Limb (tissue), 2 donors: Measurements from ENCODE around the gene CHD5.

ENCODE experiments used
- DNase-seq, 2 donors: peaks; one replicate each; pipeline ENCODE4 v3.0.0-alpha.2; 2016; ENCODE audit errors: extremely low spot score in 2 of 2

The CHD5 gene

DNA sequence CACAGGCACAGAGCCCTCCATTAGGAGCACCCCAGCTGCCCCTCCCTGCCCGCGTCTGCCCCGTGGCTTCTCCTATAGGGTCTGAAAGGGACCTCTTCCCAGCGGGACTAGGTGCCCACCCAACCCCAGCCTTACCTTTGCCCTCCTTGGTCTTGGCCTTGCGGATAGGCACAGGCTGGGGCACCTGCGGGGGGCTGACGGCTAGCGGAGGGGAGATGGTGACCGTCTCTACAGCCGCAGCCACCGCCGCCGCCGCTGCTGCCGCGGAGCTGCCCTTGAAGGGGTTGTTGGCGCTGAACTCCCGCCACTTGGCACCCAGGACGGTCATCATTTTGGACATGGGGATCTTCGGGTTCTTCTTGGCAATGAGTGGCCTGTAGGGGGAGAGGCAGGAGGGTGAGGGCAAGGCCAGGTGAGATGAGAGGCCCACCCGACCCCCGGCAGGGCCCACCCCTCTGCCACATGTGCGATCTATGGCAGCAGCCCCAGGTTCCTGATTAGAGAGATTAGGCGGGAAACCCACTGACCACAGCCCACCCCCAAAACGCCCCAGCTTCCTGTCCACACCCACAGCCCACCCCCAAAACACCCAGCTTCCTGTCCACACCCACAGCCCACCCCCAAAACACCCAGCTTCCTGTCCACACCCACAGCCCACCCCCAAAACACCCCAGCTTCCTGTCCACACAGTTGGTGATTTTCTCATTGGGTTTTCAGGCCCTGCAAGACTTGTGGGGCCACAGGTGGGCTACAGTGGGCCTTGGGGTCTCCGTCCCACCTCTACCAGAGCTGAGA, 25.4 kb downstream of the CHD5 start:
- no peak for DNase-seq

DNA sequence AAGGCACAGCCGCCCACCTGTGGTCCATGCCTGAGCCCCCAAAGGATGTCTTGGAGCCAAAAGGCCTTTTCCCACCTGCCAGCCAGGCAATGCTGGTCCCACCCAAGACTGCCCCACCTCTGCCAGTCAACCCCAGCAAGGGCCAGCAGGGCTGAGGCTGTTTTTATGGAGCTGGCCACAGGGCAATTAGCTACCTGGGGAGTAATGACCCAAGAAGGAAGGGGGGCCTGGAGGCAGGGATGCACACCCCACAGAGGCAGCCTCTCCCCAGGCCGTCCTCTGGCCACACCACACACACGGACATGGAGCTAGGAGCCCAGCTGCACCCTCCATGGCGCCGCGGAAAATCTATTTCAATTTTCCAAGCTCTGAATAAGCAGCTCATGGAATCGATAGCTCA, 27.2 kb downstream of the CHD5 start:
- DNase-seq, result no peak

DNA sequence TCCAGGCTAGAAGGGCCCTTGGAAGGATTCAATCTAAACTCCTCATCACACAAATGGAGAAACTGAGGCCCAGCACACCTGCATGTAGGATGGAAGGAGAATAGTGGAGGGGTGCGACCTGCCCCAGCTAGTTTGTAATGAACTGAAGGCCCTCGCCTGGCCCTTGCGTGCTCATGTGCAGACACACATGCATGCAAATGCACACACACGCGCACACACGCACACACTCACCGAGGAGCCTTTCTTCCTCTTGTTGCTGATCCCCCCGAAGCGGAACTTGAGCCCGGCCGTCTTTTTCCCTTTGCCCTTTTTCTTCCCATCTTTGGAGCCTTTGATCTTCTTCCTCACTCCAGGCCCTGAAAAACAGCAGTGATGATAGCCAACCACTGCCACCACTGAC, 27.9 kb downstream of the CHD5 start:
- no peak for DNase-seq

DNA sequence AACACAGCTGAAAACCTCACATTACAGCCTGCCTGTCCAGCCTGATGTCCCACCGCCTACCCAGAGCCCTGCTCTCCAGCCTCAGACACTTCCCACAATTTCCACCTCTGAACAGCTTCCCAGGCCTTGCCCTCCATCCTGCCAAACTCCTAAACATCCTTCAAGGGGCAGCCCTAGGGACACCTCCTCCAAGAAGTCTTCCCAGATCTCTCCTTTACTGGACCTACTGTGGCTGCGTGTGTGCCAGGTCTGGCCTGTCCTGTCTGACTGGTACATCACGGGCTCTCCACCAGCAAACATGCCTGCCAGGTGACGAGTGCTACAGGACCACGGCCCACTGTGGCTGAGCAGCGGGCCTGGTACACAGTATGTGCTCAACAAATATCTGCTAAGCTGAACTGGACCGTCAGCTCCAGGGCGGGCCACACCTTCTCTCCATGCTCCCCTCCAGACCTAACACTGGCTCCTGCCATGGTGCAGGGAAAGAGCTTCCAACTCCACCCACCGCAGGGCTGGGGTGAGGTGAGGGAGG, 28.8 kb downstream of the CHD5 start:
- no peak for DNase-seq

DNA sequence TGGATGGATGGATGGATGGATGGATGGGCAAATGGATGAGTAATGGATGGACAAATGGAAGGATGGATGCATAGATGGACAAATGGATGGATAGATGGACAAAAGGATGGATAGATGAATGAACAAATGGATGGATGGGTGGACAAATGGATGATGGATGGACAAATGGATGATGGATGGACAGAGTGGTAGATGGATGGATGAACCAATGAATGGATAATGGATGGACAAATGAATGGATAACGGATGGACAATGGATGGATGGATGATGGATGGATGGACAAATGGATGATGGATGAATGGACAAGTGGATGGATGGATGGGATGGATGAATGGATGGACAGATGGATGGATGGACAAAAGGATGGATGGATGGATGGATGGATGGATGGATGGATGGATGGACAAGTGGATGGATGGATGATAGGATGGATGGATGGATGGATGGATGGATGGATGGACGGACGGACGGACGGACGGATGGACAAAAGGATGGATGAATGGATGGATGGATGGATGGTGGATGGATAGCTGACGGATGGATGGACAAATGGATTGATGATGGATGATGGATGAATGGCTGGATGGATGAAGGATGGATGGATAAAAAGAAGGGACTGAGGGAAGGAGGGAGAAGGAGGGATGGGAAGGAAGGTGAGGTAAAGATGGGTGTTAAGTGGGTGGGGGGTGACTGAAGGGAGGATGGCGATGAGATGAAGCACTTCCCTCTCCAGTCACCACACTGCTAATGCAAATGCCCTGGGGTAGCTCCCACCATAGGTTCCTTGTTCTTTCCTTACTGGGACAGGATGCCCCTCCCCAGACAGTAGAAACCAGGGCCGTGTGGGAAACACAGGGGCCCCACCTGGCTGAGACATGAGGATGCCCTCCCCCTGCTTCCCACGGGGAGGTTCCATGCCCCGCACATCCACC, 29.8 kb downstream of the CHD5 start:
- DNase-seq, result no peak

DNA sequence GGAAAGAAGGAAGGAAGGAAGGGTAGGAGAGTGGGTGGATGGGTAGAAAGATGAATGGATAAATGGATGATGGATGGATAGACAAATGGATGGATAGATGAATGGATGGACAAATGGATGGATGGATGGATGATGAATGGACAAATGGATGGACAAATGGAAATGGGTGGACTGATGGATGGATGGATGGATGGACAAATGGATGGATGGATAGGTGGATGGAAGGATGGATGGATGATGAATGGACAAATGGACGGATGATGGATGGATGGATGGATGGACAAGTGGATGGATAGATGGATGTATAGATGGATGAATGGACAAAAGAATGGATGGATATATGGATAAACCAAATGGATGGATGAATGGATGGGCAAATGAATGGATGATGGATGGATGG, 30.5 kb downstream of the CHD5 start:
- no peak for DNase-seq

DNA sequence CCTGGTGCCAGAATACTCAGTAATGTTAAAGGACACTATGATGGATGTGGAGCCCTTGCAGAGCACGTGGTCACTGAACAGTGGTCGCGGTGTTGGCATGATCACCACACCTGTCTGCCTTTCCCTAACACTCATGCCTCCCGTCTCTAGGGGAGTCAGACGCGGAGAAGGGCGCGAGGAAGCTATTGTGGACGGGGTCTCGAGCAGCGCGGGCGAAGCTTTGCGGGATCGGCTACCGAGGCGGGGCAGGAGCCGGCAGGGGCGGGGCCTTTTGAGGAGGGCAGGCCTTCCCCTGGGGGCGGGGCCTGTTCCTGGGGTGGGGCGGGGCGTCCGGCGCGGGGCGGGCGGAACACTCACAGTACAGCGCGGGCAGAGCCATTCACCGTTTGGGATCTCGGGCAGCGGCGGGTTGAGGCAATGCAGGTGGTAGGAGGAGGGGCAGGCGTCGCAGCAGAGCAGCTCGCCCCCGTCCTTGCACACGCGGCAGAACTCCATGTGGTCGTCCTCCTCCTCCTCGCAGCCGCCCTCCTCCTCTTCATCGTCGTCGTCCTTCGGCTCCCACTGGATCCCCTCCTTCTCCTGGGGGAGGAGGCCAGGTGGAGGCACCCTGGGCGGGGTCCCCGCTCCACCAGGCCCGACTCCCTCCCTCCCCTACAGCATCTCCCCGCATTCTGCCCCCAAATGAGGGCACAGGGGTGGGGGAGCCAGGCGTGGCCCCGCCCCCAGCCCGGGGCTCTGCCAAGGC, 31.5 kb downstream of the CHD5 start:
- DNase-seq, result peak in 1 of 2 donors; percentile 78

DNA sequence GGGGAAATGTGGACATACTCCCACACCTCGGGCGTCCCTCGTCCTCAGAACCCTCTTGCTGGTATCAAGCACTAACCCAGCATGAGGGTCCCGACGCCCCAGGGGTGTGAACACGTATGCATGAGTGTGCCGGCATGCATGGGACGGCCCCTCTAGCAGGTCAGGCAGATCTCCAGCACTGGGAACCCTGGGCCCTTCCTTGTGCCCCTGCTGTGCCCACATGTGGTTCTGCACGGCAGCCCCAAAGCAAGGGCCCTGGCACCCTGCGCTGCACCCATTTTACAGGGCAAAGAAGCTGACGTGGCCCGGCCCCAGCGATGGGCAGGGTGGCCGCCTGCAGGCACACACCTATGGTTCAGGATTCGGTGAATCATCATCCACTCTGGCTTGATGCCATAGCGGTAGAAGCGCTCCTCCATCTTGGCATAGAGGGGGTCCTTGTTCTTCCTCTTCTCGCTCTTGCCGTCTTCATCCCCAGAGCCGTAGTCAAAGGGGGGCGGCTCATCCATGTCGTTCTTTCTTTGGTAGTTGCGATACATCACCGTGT, 34.2 kb downstream of the CHD5 start:
- DNase-seq, result no peak

DNA sequence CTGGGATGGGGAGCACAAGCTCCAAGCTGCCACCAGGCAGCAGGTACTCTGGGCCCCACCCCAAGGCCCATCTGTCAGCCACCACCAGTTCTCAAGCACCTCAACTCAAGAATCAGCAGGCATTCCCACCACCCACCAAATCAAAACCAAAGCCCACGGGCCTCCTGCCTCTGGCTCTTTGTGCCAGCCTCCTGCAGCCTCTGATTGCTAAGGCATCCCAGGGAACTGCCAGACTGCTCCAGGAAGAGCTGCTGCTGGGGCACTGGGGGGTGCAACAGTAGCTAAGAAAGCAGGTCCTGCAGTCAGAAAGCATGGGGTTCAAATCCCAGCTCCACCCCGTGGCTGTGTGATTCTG, 34.7 kb downstream of the CHD5 start:
- no peak for DNase-seq

DNA sequence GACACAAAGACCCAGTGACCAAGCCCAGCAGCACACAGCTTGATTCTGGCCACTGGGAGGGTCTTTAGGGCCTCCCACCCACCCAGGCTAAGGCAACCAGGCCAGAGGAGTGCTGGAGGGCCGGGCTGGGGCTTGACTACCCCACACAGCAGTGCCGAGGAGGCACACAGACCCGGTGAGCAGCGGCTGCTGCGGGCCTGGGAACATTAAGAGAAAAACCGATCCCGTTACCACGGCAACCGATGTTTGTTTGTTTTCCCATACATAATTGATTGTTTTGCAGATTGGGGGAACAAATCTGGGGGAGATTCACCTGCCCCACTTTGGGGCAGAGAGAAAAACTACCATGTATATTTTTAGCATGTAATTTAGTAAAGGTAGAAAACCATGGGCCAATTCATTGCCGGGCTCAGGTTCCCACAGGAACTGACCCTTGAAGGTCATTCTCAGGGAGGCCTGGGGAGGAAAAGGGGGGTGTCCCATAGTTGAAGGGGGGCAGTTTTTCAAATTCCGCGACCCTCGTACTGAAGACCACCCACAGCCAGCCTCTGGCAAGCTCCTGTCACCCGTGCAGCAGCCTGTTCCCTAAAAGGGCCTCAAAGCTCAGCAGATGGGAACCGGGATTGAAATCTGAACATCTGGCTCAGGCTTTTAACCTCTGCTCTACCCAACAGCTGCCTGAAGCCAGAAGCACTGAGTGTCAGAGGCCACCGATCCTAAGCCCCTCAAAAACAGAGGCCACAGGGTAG, 35.3 kb downstream of the CHD5 start:
- DNase-seq, result peak; percentile 34 to 57

DNA sequence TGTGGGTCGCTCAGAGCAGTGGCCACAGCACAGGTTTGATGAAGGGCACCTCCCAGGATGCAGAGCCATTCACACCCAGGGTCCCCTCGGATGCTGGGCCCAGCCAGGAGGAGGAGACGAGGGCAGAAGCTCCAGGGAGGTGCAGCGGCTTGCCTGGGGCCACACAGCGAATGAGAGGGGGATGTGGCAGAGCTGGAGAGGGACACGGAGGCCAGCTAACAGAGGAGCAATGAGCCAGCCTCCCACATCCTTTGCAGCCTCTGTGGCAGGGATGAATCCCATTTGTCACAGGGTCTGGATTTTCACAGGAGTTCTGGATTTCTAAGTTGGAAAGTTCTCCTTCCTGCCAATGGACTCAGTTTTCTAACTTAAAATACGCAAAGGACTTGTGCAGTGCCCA, 35.9 kb downstream of the CHD5 start:
- DNase-seq, result no peak

DNA sequence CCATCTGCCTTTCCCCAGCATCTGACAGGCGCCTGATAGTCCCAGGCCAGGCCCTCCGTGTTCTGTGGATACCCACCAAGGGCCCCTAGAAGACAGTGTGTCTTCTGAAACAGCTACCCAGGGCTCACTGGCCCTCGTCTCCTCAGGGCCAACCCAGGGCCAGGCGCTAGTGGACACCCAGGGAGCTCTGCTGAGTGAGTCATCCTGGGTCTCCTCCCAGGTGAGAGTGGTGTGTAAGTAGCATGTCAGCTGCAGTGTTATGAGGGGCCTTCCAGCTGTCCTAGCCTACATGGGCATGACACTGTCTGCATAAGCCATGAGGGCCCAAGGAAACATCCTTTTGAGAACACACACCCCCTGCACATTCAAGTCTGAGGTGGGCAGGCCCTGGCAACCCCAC, 36.7 kb downstream of the CHD5 start:
- no peak for DNase-seq

DNA sequence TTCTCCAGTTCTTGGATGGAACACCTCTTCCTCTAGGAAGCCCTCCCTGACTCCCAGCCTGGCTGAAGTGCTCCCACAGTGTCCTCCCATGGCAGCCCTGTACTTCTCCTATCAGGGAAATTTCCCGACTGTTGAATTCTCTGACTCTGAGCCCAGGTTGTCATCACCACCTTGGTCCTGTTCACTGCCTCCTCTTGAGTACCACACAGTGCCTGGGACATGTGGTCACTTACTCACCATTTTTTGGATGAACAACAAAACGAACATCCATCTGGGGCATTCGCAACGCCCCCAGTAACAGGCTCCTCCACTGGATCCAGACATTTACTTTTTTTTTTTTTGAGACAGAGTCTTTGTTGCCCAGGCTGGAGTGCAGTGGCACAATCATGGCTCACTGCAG, 37.4 kb downstream of the CHD5 start:
- DNase-seq, result no peak

DNA sequence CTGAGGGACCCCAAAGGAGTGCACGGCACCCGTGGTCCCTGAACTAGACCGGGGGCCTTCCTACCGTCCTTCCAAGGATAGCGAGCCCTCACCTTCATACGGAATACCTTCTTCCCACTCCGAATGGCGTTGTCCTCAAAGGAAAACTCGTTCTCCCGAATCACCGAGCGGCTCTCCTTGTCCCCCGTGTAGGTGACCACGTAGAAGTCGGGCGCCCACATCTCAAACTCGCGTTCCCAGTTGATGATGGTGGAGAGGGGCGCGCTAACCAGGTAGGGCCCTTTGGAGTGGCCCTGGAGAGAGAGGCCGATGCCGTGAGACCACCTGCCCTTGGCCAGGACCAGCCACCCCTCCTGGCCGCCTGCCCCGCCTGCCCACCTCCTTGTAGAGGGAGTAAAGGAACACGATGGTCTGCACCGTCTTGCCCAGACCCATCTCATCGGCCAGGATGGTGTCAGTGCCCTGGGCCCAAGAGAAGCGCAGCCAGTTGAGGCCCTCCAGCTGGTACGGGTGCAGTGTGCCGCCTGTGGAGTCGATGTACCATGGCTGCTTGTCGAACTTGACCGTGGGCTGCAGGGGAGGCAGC, 38.0 kb downstream of the CHD5 start:
- DNase-seq, result no peak

DNA sequence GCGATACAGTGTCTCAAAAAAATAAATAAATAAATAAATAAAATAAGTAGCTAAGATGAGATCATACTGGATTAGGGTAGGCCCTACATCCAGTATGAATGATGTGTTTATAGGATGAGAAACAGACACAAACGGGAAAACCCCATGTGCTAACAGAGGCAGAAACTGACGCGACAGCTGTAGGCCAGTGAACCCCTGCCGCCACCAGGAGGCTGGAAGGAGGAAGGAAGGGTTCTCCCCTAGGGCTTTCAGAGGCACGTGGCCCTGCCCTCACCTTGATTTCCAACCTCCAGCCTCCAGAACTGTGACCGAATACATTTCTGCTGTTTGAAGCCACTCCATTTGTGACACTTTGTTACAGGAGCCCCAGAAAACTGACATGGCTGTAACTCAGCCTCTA, 38.5 kb downstream of the CHD5 start:
- DNase-seq, result no peak

DNA sequence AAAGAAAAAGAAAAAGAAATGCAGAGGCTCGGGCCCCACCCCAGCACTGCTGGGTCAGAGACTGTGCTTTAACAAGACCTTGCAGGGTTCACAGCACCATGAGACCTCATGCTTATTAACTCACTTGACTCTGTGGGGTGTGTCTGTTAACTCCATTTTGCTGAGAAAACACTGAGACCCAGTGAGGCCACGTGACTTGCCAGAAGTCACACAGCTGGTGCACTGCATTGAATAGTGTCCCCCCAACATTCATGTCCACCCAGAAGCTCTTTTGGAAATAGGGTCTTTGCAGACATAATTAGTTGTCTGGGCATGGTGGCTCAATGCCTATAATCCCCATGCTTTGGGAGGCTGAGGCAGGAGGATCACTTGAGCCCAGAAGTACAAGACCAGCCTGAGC, 39.7 kb downstream of the CHD5 start:
- DNase-seq, result no peak

DNA sequence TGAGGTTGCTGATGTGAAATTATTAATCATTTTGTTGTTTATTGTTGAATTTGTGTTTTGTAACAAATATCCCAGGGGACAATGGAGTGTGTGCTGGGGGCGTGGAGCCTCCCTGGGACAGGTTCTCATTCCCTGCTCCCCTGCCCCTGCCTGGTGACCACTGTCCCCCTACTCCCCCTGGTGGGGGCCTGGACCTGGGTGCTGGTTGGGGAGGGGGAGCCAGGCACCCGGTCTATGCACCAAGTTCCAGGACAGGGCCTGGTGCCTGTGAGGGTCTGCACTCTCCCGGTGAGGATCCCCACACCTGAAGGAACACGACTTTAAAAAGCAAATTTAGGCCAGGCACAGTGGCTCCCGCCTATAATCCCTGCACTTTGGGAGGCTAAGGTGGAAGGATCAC, 42.4 kb downstream of the CHD5 start:
- no peak for DNase-seq

DNA sequence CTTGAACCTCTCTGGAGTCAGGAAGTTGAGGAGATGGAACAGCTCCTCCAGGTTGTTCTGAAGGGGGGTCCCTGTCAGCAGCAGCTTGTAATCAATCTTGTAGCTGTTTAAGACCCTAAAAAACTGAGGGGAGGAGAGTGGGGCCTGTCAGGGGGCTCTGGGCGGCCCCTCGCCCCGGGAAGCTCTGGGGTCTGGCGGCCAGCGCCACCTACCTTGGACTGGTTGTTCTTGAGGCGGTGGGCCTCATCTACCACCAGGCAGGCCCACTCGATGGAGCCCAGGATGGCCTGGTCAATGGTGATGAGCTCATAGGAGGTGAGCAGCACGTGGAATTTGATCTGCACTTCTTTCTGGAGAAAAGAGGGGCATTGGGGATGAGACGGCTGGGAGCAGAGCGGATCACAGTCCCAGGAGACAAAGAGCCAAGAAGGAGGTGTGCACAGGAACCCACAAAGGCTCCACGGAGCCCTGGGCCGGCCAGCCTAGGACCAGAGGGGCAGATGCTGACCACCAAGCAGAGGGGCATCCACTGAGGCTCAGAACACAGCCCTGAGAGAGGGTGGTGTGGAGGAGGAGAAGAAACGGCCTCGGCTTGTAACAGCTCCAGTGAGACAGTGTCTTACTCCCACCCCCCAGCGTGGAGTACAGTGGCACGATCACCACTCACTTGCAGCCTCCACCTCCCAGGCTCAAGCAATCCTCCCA, 43.5 kb downstream of the CHD5 start:
- DNase-seq, result no peak

DNA sequence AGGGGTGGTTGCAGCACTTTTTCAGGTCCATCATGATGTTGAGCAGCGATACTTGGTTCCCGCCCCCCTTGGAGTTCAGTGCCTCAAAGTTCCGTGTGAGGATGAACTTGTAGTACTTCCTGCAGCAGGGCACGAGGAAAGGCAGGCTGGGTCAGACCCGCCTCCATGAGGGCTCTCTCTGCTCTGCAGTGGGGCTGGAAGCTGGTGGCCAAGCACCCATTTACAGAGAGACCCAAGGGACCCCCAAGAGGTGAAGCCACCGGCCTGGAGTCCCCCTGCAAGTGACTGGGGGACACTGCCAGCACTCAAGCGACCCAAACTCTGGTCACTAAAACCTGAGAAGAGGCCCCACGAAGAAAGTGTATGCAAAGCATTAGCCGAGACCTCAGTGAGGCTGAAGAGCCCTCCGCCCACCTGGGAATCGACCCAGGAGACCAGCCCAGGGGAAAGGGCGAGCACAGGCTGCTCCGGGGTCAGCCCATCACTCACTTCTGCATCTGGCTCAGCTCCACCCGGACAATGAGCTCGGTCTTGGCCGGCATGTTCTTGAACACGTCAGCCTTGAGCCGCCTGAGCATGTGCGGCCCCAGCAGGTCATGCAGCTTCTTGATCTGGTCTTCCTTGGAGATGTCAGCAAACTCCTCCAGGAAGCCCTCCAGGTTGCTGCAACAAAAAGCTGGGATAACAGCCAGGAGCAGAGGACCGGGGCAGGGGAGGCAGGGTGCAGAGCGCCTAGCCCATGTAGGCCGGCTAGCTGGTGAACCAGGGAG, 45.2 kb downstream of the CHD5 start:
- no peak for DNase-seq
